ENCODE measurements around the gene MS4A18.

The MS4A18 gene

GRCh38 chr11:60777106-60777505 is 52.6 kb downstream of the MS4A18 start:
- H3K36me3 Mint-ChIP-seq (ENCODE audit: insufficient read depth), result no peaks in the 10 kb centered on the region
- H3K4me3 Mint-ChIP-seq, result no peak overlapping the region
- H3K27me3 Mint-ChIP-seq, result peaks cover 0 to 27% of the 10 kb centered on the region in 2 donors
- H3K4me1 Mint-ChIP-seq (ENCODE audit: low read depth in 2 of 2), result peaks cover 7 to 11% of the 10 kb centered on the region in 2 donors
- no peak overlapping the region for H3K27ac Mint-ChIP-seq
- DNase-seq, result no peak
- no peaks in the 10 kb centered on the region for H3K9me3 Mint-ChIP-seq
- no peak for ATAC-seq (replicated peaks)

GRCh38 chr11:60777572-60777971 is 53.1 kb downstream of the MS4A18 start:
- Mint-ChIP-seq H3K4me3 (no peak overlapping the region), H3K27ac (no peak overlapping the region)

GRCh38 chr11:60780065-60780464 is 55.5 kb downstream of the MS4A18 start:
- Mint-ChIP-seq H3K27ac (no peak overlapping the region), H3K4me3 (no peak overlapping the region), H3K9me3 (no peaks in the 10 kb centered on the region), H3K36me3 (ENCODE audit: insufficient read depth) (no peaks in the 10 kb centered on the region), H3K4me1 (ENCODE audit: low read depth in 2 of 2) (peaks cover 0 to 3% of the 10 kb centered on the region in 2 donors), H3K27me3 (no peaks in the 10 kb centered on the region)
- DNase-seq (no peak), ATAC-seq (replicated peaks) (no peak)

More at GRCh38 chr11:60777572-60777971, 53.1 kb downstream of the MS4A18 start:
- no peaks in the 10 kb centered on the region for H3K36me3 Mint-ChIP-seq (ENCODE audit: insufficient read depth)
- H3K9me3 Mint-ChIP-seq, result no peaks in the 10 kb centered on the region
- no peak for DNase-seq
- H3K4me1 Mint-ChIP-seq (ENCODE audit: low read depth in 2 of 2), result peaks cover 7 to 11% of the 10 kb centered on the region in 2 donors
- no peak for ATAC-seq (replicated peaks)
- H3K27me3 Mint-ChIP-seq, result peaks cover 0 to 23% of the 10 kb centered on the region in 2 donors

GRCh38 chr11:60780774-60781173 is 56.3 kb downstream of the MS4A18 start:
- Mint-ChIP-seq H3K36me3 (ENCODE audit: insufficient read depth) (no peaks in the 10 kb centered on the region), H3K27ac (no peak overlapping the region), H3K4me3 (no peak overlapping the region), H3K9me3 (no peaks in the 10 kb centered on the region), H3K27me3 (no peaks in the 10 kb centered on the region), H3K4me1 (ENCODE audit: low read depth in 2 of 2) (no peaks in the 10 kb centered on the region)
- DNase-seq (no peak), ATAC-seq (replicated peaks) (no peak)

GRCh38 chr11:60781286-60781980 is 56.9 kb downstream of the MS4A18 start:
- no peaks in the 10 kb centered on the region for H3K9me3 Mint-ChIP-seq
- no peak overlapping the region for H3K4me3 Mint-ChIP-seq
- no peaks in the 10 kb centered on the region for H3K36me3 Mint-ChIP-seq (ENCODE audit: insufficient read depth)
- no peaks in the 10 kb centered on the region for H3K4me1 Mint-ChIP-seq (ENCODE audit: low read depth in 2 of 2)
- no peak for DNase-seq
- no peak for ATAC-seq (replicated peaks)
- no peaks in the 10 kb centered on the region for H3K27me3 Mint-ChIP-seq
- H3K27ac Mint-ChIP-seq, result no peak overlapping the region

- DNase-seq (no peak), ATAC-seq (replicated peaks) (no peak)
- Mint-ChIP-seq H3K9me3 (no peaks in the 10 kb centered on the region), H3K4me1 (ENCODE audit: low read depth in 2 of 2) (no peaks in the 10 kb centered on the region), H3K27ac (no peak overlapping the region), H3K27me3 (no peaks in the 10 kb centered on the region), H3K4me3 (no peak overlapping the region), H3K36me3 (ENCODE audit: insufficient read depth) (no peaks in the 10 kb centered on the region)
These were observed 57.4 kb downstream of the MS4A18 start for GRCh38 chr11:60781981-60782316.

GRCh38 chr11:60782393-60783140 is 58.0 kb downstream of the MS4A18 start:
- no peaks in the 10 kb centered on the region for H3K36me3 Mint-ChIP-seq (ENCODE audit: insufficient read depth)
- ATAC-seq (replicated peaks) (no peak), DNase-seq (no peak)
- H3K9me3 Mint-ChIP-seq, result no peaks in the 10 kb centered on the region
- no peak overlapping the region for H3K4me3 Mint-ChIP-seq
- no peaks in the 10 kb centered on the region for H3K27me3 Mint-ChIP-seq
- H3K4me1 Mint-ChIP-seq (ENCODE audit: low read depth in 2 of 2), result no peaks in the 10 kb centered on the region
- H3K27ac Mint-ChIP-seq, result no peak overlapping the region

GRCh38 chr11:60783141-60783484 is 58.6 kb downstream of the MS4A18 start:
- no peaks in the 10 kb centered on the region for H3K9me3 Mint-ChIP-seq
- DNase-seq, result no peak
- no peaks in the 10 kb centered on the region for H3K27me3 Mint-ChIP-seq
- no peaks in the 10 kb centered on the region for H3K4me1 Mint-ChIP-seq (ENCODE audit: low read depth in 2 of 2)
- no peak for ATAC-seq (replicated peaks)
- H3K4me3 Mint-ChIP-seq, result no peak overlapping the region
- H3K27ac Mint-ChIP-seq, result no peak overlapping the region
- no peaks in the 10 kb centered on the region for H3K36me3 Mint-ChIP-seq (ENCODE audit: insufficient read depth)

GRCh38 chr11:60783911-60784310 is 59.4 kb downstream of the MS4A18 start:
- no peak for DNase-seq
- no peak overlapping the region for H3K27ac Mint-ChIP-seq
- no peaks in the 10 kb centered on the region for H3K27me3 Mint-ChIP-seq
- H3K4me1 Mint-ChIP-seq (ENCODE audit: low read depth in 2 of 2), result no peaks in the 10 kb centered on the region
- H3K36me3 Mint-ChIP-seq (ENCODE audit: insufficient read depth), result no peaks in the 10 kb centered on the region
- H3K4me3 Mint-ChIP-seq, result no peak overlapping the region
- H3K9me3 Mint-ChIP-seq, result no peaks in the 10 kb centered on the region
- ATAC-seq (replicated peaks), result no peak

- Mint-ChIP-seq H3K27ac (no peak within 1 kb of the TSS), H3K36me3 (ENCODE audit: insufficient read depth) (no peaks in the 10 kb centered on the region), H3K4me1 (ENCODE audit: low read depth in 2 of 2) (no peaks in the 10 kb centered on the region), H3K27me3 (no peaks in the 10 kb centered on the region), H3K9me3 (no peaks in the 10 kb centered on the region), H3K4me3 (no peak within 1 kb of the TSS)
- ATAC-seq (replicated peaks), result no peak
- no peak for DNase-seq
These were observed 60.6 kb downstream of the MS4A18 start, which contains the start of gene MS4A10 for GRCh38 chr11:60785136-60785535. Gene MS4A10 (plus strand): TSS chr11:60785333. CDS start chr11:60790336, 5,003 bp downstream.

- no peaks in the 10 kb centered on the region for H3K36me3 Mint-ChIP-seq (ENCODE audit: insufficient read depth)
- H3K27ac Mint-ChIP-seq, result no peak overlapping the region
- no peak overlapping the region for H3K4me3 Mint-ChIP-seq
- H3K4me1 Mint-ChIP-seq (ENCODE audit: low read depth in 2 of 2), result no peaks in the 10 kb centered on the region
- H3K9me3 Mint-ChIP-seq, result no peaks in the 10 kb centered on the region
- H3K27me3 Mint-ChIP-seq, result no peaks in the 10 kb centered on the region
- ATAC-seq (replicated peaks) (no peak), DNase-seq (no peak)
These were observed 61.4 kb downstream of the MS4A18 start for GRCh38 chr11:60785806-60786361.

GRCh38 chr11:60786811-60787567 is 62.5 kb downstream of the MS4A18 start:
- ATAC-seq (replicated peaks) (no peak), DNase-seq (no peak)
- no peaks in the 10 kb centered on the region for H3K36me3 Mint-ChIP-seq (ENCODE audit: insufficient read depth)
- no peak overlapping the region for H3K4me3 Mint-ChIP-seq
- H3K4me1 Mint-ChIP-seq (ENCODE audit: low read depth in 2 of 2), result no peaks in the 10 kb centered on the region
- H3K27me3 Mint-ChIP-seq, result no peaks in the 10 kb centered on the region
- H3K27ac Mint-ChIP-seq, result no peak overlapping the region
- H3K9me3 Mint-ChIP-seq, result no peaks in the 10 kb centered on the region

GRCh38 chr11:60788401-60789125 is 64.0 kb downstream of the MS4A18 start:
- H3K27ac Mint-ChIP-seq, result no peak overlapping the region
- H3K4me1 Mint-ChIP-seq (ENCODE audit: low read depth in 2 of 2), result no peaks in the 10 kb centered on the region
- no peaks in the 10 kb centered on the region for H3K9me3 Mint-ChIP-seq
- ATAC-seq (replicated peaks), result no peak
- no peaks in the 10 kb centered on the region for H3K36me3 Mint-ChIP-seq (ENCODE audit: insufficient read depth)
- H3K4me3 Mint-ChIP-seq, result no peak overlapping the region
- no peak for DNase-seq
- H3K27me3 Mint-ChIP-seq, result peaks cover 0 to 15% of the 10 kb centered on the region in 2 donors

Data from effector memory CD8-positive, alpha-beta T cell (primary cell).